Immature natural killer cell (primary cell): ENCODE data around the gene ALDH3B1. TPM values are rescaled to one million over a fixed set of nuclear protein-coding genes. Genes with fewer than 3 reads are reported as not detected.

Source experiments
- DNase-seq, 3 donors: peaks; one replicate each; pipeline ENCODE4 v3.0.0; 2022; ENCODE audit warnings: mixed read lengths in 1 of 3
- H3K27ac Mint-ChIP-seq, 6 donors: one replicate each; pipeline ENCODE4 v1.8.0; 2020; ENCODE audit warnings: mixed read lengths in 6 of 6, mild to moderate bottlenecking in 5 of 6, inconsistent platforms in 4 of 6, moderate library complexity in 3 of 6
- H3K27me3 Mint-ChIP-seq, 3 donors: one replicate each; pipeline ENCODE4 v1.8.0; 2020 to 2021; ENCODE audit warnings: low read depth in 3 of 3, mild to moderate bottlenecking in 3 of 3, mixed read lengths in 3 of 3, moderate library complexity in 3 of 3, inconsistent platforms in 1 of 3
- H3K36me3 Mint-ChIP-seq, 3 donors: one replicate each; pipeline ENCODE4 v1.8.0; 2020; ENCODE audit warnings: mixed read lengths in 3 of 3, inconsistent platforms in 2 of 3, mild to moderate bottlenecking in 2 of 3
- H3K4me1 Mint-ChIP-seq, 2 donors: one replicate each; pipeline ENCODE4 v1.8.0; 2020; ENCODE audit warnings: inconsistent platforms in 2 of 2, mild to moderate bottlenecking in 2 of 2, mixed read lengths in 2 of 2, moderate library complexity in 1 of 2
- H3K4me3 Mint-ChIP-seq, 5 donors: one replicate each; pipeline ENCODE4 v1.8.0; 2020; ENCODE audit warnings: mild to moderate bottlenecking in 5 of 5, mixed read lengths in 5 of 5, inconsistent platforms in 3 of 5, moderate library complexity in 3 of 5
- H3K9me3 Mint-ChIP-seq, 6 donors: one replicate each; pipeline ENCODE4 v1.8.0; 2020; ENCODE audit warnings: mild to moderate bottlenecking in 6 of 6, mixed read lengths in 6 of 6, inconsistent platforms in 4 of 6, moderate library complexity in 3 of 6
- polyA plus RNA-seq, 3 donors: library from polyadenylated mRNA; unstranded; fragments of 300-500 nt; fragmentation: Illumina TruSeq; gene quantifications; one replicate each; pipeline ENCODE4 v1.2.3, GENCODE V29; 2021

ALDH3B1 gene
- polyA plus RNA-seq, 3 donors from 2014 or later = 3.4 to 3.8 TPM; not detected in 1

GRCh38 chr11:68035266-68035876, 25.2 kb downstream of the ALDH3B1 start:
- Mint-ChIP-seq H3K4me3 (peak overlapping the region; percentile 20 to 55 (median 26)), H3K36me3 (peaks cover 0 to 4% (median 0%) of the 10 kb centered on the region in 3 donors), H3K4me1 (peaks cover 45 to 51% of the 10 kb centered on the region in 2 donors), H3K27ac (peak overlapping the region; percentile 81 to 98 (median 92)), H3K27me3 (peaks cover under 1 to 16% (median 3%) of the 10 kb centered on the region in 3 donors), H3K9me3 (peaks cover 0 to 3% (median 0%) of the 10 kb centered on the region in 6 donors)
- DNase-seq = no peak

DNA sequence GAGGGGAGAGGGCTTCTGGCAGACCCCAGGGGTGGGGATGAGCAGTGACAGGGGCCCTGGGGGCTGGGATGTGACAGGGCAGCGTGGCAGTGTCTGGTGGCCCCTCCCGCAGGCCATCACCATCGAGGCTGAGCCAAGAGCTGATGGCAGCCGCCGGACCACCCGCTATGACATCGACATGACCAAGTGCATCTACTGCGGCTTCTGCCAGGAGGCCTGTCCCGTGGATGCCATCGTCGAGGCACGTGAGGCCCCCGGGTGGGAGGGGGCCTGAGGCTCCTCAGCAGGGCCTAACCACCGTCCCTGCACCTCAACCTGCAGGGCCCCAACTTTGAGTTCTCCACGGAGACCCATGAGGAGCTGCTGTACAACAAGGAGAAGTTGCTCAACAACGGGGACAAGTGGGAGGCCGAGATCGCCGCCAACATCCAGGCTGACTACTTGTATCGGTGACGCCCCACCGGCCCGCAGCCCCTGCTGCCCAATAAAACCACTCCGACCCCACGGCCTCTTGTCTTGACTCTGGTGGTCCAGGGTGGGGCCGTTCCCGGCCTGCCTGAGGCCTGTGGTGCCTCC, 26.1 kb downstream of the ALDH3B1 start:
- Mint-ChIP-seq H3K4me3 (peak overlapping the region; percentile 72 to 93 (median 77)), H3K4me1 (peaks cover 36 to 48% of the 10 kb centered on the region in 2 donors), H3K9me3 (peaks cover 0 to 3% (median 0%) of the 10 kb centered on the region in 6 donors), H3K27ac (peak overlapping the region; percentile 95 to 98 (median 98)), H3K36me3 (peaks cover 0 to 4% (median 0%) of the 10 kb centered on the region in 3 donors), H3K27me3 (peaks cover 0 to 10% (median 3%) of the 10 kb centered on the region in 3 donors)
- DNase-seq = peak in 1 of 3 donors; percentile 6

DNA sequence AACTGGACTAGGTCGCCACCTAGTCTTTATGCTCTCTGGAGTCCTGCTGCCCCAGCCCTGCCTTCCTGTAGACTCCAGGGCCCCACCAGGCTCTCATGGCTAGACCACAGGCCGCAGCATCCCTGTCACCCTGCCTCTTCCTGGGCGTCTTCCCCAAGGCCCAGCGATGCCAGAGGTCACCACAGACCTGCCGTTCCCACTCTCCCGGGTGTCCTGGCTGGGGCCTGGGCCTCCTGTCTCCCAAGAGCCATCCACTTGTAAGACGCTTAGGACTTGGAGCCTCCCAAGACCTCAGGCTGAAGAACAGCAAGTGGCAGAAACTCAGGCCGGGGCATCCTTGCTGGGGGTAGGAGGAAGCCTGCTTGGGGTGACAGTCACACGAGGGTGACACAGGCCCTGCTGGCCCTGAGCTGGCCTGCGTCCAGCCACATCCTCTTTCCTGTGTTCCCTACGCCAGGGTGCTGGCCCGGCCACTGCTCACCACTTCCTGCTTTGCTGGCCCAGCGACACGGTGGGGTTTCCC, 26.7 kb downstream of the ALDH3B1 start:
- Mint-ChIP-seq H3K4me3 (peak overlapping the region; percentile 72 to 93 (median 77)), H3K4me1 (peaks cover 35 to 46% of the 10 kb centered on the region in 2 donors), H3K9me3 (peaks cover 0 to under 1% (median 0%) of the 10 kb centered on the region in 6 donors), H3K27ac (peak overlapping the region; percentile 95 to 98 (median 98)), H3K36me3 (peaks cover 0 to under 1% (median 0%) of the 10 kb centered on the region in 3 donors), H3K27me3 (peaks cover 0 to 10% (median 3%) of the 10 kb centered on the region in 3 donors)
- DNase-seq = peak; percentile 69 to 72 (median 70)

- Mint-ChIP-seq H3K4me1 (peaks cover 34 to 46% of the 10 kb centered on the region in 2 donors), H3K36me3 (no peaks in the 10 kb centered on the region), H3K27ac (peak overlapping the region; percentile 95 to 98 (median 98)), H3K9me3 (no peaks in the 10 kb centered on the region), H3K27me3 (peaks cover 0 to 10% (median 3%) of the 10 kb centered on the region in 3 donors), H3K4me3 (peak overlapping the region; percentile 72 to 93 (median 77))
- no peak for DNase-seq
Measured at GRCh38 chr11:68037411-68038225, 27.5 kb downstream of the ALDH3B1 start.

DNA sequence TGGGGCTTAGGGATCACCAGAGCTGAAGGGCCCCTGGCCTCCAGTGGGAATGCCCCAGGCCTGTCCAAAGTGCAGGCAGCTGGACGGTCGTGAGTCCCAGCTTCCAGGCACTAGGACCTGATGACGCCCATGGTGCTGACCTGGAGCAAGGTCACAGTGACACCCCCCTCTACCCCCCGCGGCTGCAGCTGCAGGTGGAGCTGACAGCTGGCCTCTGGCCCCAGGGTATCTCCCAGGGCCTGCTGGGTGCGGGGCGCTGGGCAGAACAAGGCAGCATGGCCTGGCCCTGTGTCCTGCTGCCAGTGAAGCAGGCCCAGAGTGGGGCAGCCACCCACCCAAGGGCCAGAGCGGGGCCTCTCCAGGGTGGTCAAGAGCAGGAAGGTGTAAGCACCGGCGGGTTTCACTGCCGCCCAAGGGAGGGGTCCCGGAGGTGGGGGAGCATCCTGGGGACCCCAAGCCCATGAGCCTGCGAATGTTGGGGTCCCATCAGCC, 28.1 kb downstream of the ALDH3B1 start:
- peak overlapping the region; percentile 62 to 94 (median 92) for H3K4me3 Mint-ChIP-seq
- H3K36me3 Mint-ChIP-seq = no peaks in the 10 kb centered on the region
- peaks cover 0 to 10% (median 3%) of the 10 kb centered on the region in 3 donors for H3K27me3 Mint-ChIP-seq
- no peak for DNase-seq
- no peaks in the 10 kb centered on the region for H3K9me3 Mint-ChIP-seq
- H3K4me1 Mint-ChIP-seq = peaks cover 34 to 46% of the 10 kb centered on the region in 2 donors
- H3K27ac Mint-ChIP-seq = peak overlapping the region; percentile 23 to 98 (median 68)

DNA sequence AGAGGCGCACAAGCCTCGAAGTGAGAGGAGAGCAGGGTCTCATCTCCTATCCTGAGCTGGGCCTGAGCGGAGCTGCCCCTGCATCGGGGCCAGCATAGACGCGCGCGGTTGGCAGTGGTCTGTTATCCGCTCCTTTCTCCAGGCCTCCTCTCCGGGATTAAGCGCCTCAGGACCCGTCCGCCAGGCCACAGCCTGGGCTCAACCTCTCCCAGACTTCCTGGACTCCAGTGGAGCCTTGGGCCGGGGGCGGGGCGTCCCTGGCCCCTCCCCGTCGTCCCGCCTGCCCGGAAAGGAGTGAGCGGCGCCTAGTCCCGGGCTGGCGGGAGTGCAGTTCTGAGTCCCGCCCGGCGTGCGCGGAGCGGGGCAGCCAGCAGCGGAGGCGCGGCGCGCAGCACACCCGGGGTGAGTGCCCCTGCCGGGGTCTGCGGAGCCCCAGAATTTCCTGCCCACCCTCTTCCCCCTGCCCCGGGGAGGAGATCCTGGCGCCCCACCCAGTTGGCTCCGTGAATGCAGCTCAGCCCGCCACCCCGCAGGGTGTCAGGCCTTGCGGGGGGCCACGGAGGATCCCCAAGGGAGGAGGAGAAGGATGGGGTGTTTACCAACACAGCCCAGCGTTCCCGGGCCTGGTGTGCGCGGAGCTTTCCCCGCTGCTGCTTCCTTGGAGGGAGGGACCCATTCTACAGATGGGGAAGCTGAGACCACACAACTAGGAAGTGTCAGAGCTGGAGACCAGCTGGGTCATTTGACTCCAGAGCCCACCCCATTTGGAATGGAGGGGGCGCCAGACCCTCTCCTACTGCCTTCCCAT, 28.8 kb downstream of the ALDH3B1 start, which contains the start of gene TCIRG1:
TSS of gene TCIRG1 (plus strand) at position 308 of the 808 bp plus-strand sequence. CDS start 2,247 bp downstream, outside the sequence.
- H3K4me3 Mint-ChIP-seq = peak within 1 kb of the TSS; percentile 90 to 94 (median 93)

GRCh38 chr11:68039526-68040086, 29.5 kb downstream of the ALDH3B1 start:
- peak in 1 of 3 donors; percentile 8 for DNase-seq
- H3K4me3 Mint-ChIP-seq = peak overlapping the region; percentile 90 to 94 (median 93)
- no peaks in the 10 kb centered on the region for H3K9me3 Mint-ChIP-seq
- peaks cover 0 to 10% (median 3%) of the 10 kb centered on the region in 3 donors for H3K27me3 Mint-ChIP-seq
- H3K27ac Mint-ChIP-seq = peak overlapping the region; percentile 87 to 97 (median 94)
- H3K36me3 Mint-ChIP-seq = no peaks in the 10 kb centered on the region
- peaks cover 34 to 46% of the 10 kb centered on the region in 2 donors for H3K4me1 Mint-ChIP-seq

More for the DNA sequence above, 28.8 kb downstream of the ALDH3B1 start, which contains the start of gene TCIRG1:
- H3K9me3 Mint-ChIP-seq = no peaks in the 10 kb centered on the region
- peaks cover 0 to 10% (median 3%) of the 10 kb centered on the region in 3 donors for H3K27me3 Mint-ChIP-seq
- H3K4me1 Mint-ChIP-seq = peaks cover 34 to 46% of the 10 kb centered on the region in 2 donors
- H3K36me3 Mint-ChIP-seq = no peaks in the 10 kb centered on the region
- H3K27ac Mint-ChIP-seq = peak within 1 kb of the TSS; percentile 95 to 98 (median 98)
- peak; percentile 42 to 52 (median 45) for DNase-seq

DNA sequence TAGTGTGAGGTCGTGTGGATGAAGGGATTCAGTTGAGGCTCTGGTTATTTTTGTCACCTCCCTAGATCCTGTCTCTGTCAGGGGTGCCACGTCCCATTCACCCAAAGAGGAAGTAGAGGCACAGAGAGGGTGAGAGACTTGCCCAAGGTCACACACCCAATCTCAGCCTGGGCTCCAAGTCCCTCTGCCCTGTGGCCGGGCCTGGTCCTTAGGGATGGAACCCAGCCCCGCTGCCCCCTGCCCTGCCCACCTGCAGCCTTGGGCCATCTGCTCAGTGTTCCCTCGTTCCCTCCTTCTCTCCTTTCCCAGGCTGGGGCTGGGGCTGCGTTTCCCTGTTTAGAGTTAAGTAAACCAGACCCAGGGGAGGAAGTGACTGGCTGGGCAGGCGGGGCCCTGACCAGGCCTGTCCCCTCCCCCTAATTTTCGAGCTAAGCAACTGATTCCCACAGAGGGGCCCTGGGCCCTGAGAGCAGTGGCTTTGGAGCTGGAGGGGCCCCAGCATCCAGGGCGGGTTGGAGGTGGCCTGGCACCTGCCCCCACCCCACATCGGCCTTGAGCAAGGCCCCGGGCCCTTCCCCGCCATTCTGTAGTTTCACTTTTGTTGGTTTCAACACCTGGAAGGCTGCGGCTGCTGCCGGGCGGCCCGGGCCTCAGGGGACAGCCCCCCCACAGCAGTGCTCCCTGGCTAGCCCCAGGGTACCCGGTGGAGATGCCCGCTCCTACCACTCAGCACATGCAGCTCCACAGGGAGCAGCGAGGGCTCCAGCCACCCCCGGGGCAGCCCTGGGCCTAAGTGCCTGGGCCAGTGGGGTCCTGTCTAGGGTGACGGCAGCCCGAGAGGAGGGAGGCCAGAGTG, 30.2 kb downstream of the ALDH3B1 start:
- peak overlapping the region; percentile 90 to 94 (median 93) for H3K4me3 Mint-ChIP-seq
- no peaks in the 10 kb centered on the region for H3K9me3 Mint-ChIP-seq
- peak; percentile 59 to 72 (median 66) for DNase-seq
- H3K27me3 Mint-ChIP-seq = peaks cover 0 to 10% (median 3%) of the 10 kb centered on the region in 3 donors
- peak overlapping the region; percentile 87 to 97 (median 94) for H3K27ac Mint-ChIP-seq
- peaks cover 34 to 44% of the 10 kb centered on the region in 2 donors for H3K4me1 Mint-ChIP-seq
- H3K36me3 Mint-ChIP-seq = no peaks in the 10 kb centered on the region

DNA sequence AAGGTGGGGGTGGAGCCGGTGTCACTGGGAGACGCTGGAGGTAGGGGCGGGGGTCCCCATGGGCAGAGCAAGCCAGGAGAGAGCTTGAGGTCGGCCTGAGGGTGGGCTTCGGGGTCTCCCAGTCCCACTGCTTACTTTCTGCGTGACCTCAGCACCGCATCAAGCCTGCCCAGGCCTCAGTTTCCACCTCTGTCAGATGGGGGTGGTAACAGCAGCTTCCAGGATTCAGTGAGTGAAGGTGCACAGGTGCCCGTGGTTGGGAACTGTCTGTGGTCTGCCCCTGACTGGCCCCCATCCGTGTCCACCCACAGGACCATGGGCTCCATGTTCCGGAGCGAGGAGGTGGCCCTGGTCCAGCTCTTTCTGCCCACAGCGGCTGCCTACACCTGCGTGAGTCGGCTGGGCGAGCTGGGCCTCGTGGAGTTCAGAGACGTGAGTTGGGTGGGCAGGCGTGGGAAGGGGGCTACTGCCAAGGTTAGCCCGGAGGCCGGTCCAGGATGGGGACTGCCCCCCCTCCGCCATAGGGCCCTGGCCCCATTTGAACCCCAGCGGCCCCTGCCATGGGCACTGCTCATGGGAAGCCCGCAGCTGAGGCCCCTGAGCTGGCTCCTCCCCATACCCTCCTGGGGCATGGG, 30.9 kb downstream of the ALDH3B1 start:
- no peak for DNase-seq
- Mint-ChIP-seq H3K9me3 (no peaks in the 10 kb centered on the region), H3K27me3 (peaks cover 0 to 10% (median 3%) of the 10 kb centered on the region in 3 donors), H3K4me1 (peaks cover 31 to 39% of the 10 kb centered on the region in 2 donors), H3K36me3 (no peaks in the 10 kb centered on the region), H3K27ac (peak overlapping the region; percentile 35 to 97 (median 93)), H3K4me3 (peak overlapping the region; percentile 90 to 94 (median 93))

GRCh38 chr11:68041617-68042218, 31.6 kb downstream of the ALDH3B1 start:
- Mint-ChIP-seq H3K27me3 (peaks cover 0 to 8% (median 3%) of the 10 kb centered on the region in 3 donors), H3K4me3 (peak overlapping the region; percentile 14 to 69 (median 33)), H3K36me3 (no peaks in the 10 kb centered on the region), H3K9me3 (no peaks in the 10 kb centered on the region), H3K27ac (peak overlapping the region; percentile 35 to 87 (median 66)), H3K4me1 (peaks cover 25 to 34% of the 10 kb centered on the region in 2 donors)
- no peak for DNase-seq
